Hepatocyte (in vitro differentiated cells): ENCODE data around the gene SYNE2.

Experiments
- EZH2phosphoT487 ChIP-seq: fragments of 200-600 bp; sonication (generic); IDR thresholded peaks from one replicate; pipeline ENCODE4 v1.6.1; 2018; ENCODE audit warnings: antibody characterized with exemption, mild to moderate bottlenecking, low read depth, moderate library complexity; ENCODE audit not compliant: unreplicated experiment, severe bottlenecking
- TF ChIP-seq, protein P1 (sequence below): fragments of 200-600 bp; sonication (generic); IDR thresholded peaks from 2 replicates; pipeline ENCODE4 v1.5.1; 2016; ENCODE audit warnings: antibody characterized with exemption, mild to moderate bottlenecking; ENCODE audit not compliant: poor library complexity

DNA sequence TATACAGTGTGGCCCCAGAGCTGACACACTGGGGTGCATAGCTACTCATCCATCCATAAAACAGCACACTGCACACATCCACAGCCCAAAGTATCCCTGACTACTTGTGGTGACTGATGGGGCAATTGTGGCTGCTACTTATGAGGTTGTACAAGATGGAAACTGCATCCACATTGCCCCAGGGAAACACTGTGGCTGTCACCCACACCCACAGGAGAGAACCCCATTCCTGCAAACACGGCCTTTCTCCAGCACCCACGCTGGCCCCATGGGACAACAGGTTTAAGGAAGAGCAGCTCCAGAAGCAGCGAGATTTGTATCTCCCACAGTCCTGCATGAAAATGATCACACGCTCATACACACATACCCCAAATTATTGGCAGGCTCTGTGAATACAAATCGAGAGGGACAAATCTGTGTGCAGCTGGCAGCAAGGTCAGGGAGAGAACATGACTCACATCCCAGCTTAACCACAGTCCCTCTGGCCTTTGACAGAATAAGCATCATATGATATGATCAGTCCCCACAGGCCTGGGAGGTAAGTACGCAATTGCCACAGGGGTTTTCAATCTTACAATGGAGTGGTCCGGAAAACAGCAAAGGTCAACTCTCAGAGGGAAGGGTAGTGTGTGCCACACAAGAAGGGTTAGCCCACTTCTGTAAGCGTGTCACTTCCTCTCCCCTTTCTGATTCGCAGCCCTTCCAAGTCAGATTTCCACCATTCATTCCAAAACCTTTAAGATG lies 379.5 kb downstream of the SYNE2 start:
- TF ChIP-seq, protein P1, sequence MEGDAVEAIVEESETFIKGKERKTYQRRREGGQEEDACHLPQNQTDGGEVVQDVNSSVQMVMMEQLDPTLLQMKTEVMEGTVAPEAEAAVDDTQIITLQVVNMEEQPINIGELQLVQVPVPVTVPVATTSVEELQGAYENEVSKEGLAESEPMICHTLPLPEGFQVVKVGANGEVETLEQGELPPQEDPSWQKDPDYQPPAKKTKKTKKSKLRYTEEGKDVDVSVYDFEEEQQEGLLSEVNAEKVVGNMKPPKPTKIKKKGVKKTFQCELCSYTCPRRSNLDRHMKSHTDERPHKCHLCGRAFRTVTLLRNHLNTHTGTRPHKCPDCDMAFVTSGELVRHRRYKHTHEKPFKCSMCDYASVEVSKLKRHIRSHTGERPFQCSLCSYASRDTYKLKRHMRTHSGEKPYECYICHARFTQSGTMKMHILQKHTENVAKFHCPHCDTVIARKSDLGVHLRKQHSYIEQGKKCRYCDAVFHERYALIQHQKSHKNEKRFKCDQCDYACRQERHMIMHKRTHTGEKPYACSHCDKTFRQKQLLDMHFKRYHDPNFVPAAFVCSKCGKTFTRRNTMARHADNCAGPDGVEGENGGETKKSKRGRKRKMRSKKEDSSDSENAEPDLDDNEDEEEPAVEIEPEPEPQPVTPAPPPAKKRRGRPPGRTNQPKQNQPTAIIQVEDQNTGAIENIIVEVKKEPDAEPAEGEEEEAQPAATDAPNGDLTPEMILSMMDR, result no peak
- TF ChIP-seq EZH2phosphoT487, result no peak
